Mesothelial cell of epicardium (in vitro differentiated cells): ENCODE results near the gene IL17C. TPM values are rescaled to one million over a fixed set of nuclear protein-coding genes. Genes with fewer than 3 reads are reported as not detected.

Experiments used
- DNase-seq, 2 experiments: peaks; one replicate each; pipeline ENCODE4 v3.0.0; 2021; ENCODE audit warnings: low spot score in 2 of 2; ENCODE audit not compliant: unreplicated experiment in 2 of 2
- H3K27ac Mint-ChIP-seq: 2 replicates; pipeline ENCODE4 v1.8.0; 2021; ENCODE audit warnings: mixed read lengths
- H3K27me3 Mint-ChIP-seq: 2 replicates; pipeline ENCODE4 v1.8.0; 2021; ENCODE audit warnings: low read depth, mixed read lengths
- H3K36me3 Mint-ChIP-seq: 2 replicates; pipeline ENCODE4 v1.8.0; 2021; ENCODE audit warnings: mixed read lengths
- H3K4me1 Mint-ChIP-seq: 2 replicates; pipeline ENCODE4 v1.8.0; 2021; ENCODE audit warnings: mixed read lengths
- H3K4me3 Mint-ChIP-seq: 2 replicates; pipeline ENCODE4 v1.8.0; 2021; ENCODE audit warnings: mild to moderate bottlenecking, moderate library complexity, mixed read lengths
- H3K9me3 Mint-ChIP-seq: 2 replicates; pipeline ENCODE4 v1.8.0; 2021; ENCODE audit warnings: mixed read lengths
- CTCF ChIP-seq: fragments of 200-600 bp; sonication (generic); IDR thresholded peaks from one replicate; pipeline ENCODE4 v1.5.0; 2021; ENCODE audit warnings: antibody characterized with exemption; ENCODE audit not compliant: unreplicated experiment
- total RNA-seq: library from RNA; stranded (reverse); gene quantifications from 3 replicates; pipeline ENCODE4 v1.2.1, GENCODE V29; 2021

Gene IL17C
- total RNA-seq, 1 donor from 2014 or later, result not detected

- DNase-seq, result no peak
- Mint-ChIP-seq H3K9me3 (no peaks in the 10 kb centered on the region), H3K36me3 (peaks cover 26% of the 10 kb centered on the region), H3K27me3 (no peaks in the 10 kb centered on the region), H3K4me3 (no peak overlapping the region), H3K4me1 (no peaks in the 10 kb centered on the region), H3K27ac (no peak overlapping the region)
- no peak for TF ChIP-seq CTCF
Measured at GRCh38 chr16:88610909-88611812, 27.2 kb upstream of the IL17C start.

- Mint-ChIP-seq H3K27ac (no peak overlapping the region), H3K9me3 (no peaks in the 10 kb centered on the region), H3K36me3 (peaks cover 18% of the 10 kb centered on the region), H3K4me3 (no peak overlapping the region), H3K4me1 (no peaks in the 10 kb centered on the region), H3K27me3 (no peaks in the 10 kb centered on the region)
- no peak for TF ChIP-seq CTCF
- no peak for DNase-seq
Measured at GRCh38 chr16:88613293-88613692, 25.1 kb upstream of the IL17C start.

GRCh38 chr16:88613911-88614817 lies 24.2 kb upstream of the IL17C start:
- no peak overlapping the region for H3K27ac Mint-ChIP-seq
- H3K4me1 Mint-ChIP-seq, result no peaks in the 10 kb centered on the region
- no peak overlapping the region for H3K4me3 Mint-ChIP-seq

GRCh38 chr16:88614818-88615580 lies 23.4 kb upstream of the IL17C start:
- DNase-seq, result no peak
- no peak for TF ChIP-seq CTCF
- Mint-ChIP-seq H3K27ac (no peak overlapping the region), H3K9me3 (no peaks in the 10 kb centered on the region), H3K36me3 (peaks cover 12% of the 10 kb centered on the region), H3K4me3 (no peak overlapping the region), H3K4me1 (no peaks in the 10 kb centered on the region), H3K27me3 (no peaks in the 10 kb centered on the region)

More at GRCh38 chr16:88613911-88614817, 24.2 kb upstream of the IL17C start:
- Mint-ChIP-seq H3K36me3 (peaks cover 16% of the 10 kb centered on the region), H3K27me3 (no peaks in the 10 kb centered on the region), H3K9me3 (no peaks in the 10 kb centered on the region)
- no peak for DNase-seq
- no peak for TF ChIP-seq CTCF

GRCh38 chr16:88616320-88616719 lies 22.1 kb upstream of the IL17C start:
- no peak overlapping the region for H3K4me3 Mint-ChIP-seq
- TF ChIP-seq CTCF, result no peak
- no peaks in the 10 kb centered on the region for H3K4me1 Mint-ChIP-seq
- H3K9me3 Mint-ChIP-seq, result no peaks in the 10 kb centered on the region
- peaks cover 5% of the 10 kb centered on the region for H3K36me3 Mint-ChIP-seq
- H3K27ac Mint-ChIP-seq, result no peak overlapping the region
- no peaks in the 10 kb centered on the region for H3K27me3 Mint-ChIP-seq
- no peak for DNase-seq
